Activated CD8-positive, alpha-beta memory T cell treated with anti-CD3 and anti-CD28 coated beads, Interleukin-2, amount 50 U/mL, for 24 hours (primary cell): ENCODE data around the gene SH3PXD2A.
"Not testable (repeated sequence)": the region's sequence is repeated elsewhere in the genome, so short reads cannot be mapped to it uniquely, and the experiment has no call there.

Experiments used
- DNase-seq: peaks from one replicate; pipeline ENCODE4 v3.0.0-alpha.2; 2020; ENCODE audit errors: extremely low read depth

Gene SH3PXD2A

GRCh38 chr10:103767756-103768155 lies 87.6 kb downstream of the SH3PXD2A start:
- DNase-seq = no peak

GRCh38 chr10:103766751-103767505 lies 88.4 kb downstream of the SH3PXD2A start:
- no peak for DNase-seq

- DNase-seq = no peak
Observed at GRCh38 chr10:103765981-103766380, 89.4 kb downstream of the SH3PXD2A start.

GRCh38 chr10:103765168-103765567 lies 90.2 kb downstream of the SH3PXD2A start:
- no peak for DNase-seq

- DNase-seq = no peak
Observed at GRCh38 chr10:103764296-103765088, 90.9 kb downstream of the SH3PXD2A start.

GRCh38 chr10:103763374-103764202 lies 91.8 kb downstream of the SH3PXD2A start:
- no peak for DNase-seq

- no peak for DNase-seq
Observed at GRCh38 chr10:103762916-103763315, 92.5 kb downstream of the SH3PXD2A start.

GRCh38 chr10:103762162-103762561 lies 93.2 kb downstream of the SH3PXD2A start:
- no peak for DNase-seq

- DNase-seq = no peak
Observed at GRCh38 chr10:103761075-103761920, 94.1 kb downstream of the SH3PXD2A start.

- DNase-seq = not testable (repeated sequence)
Observed at GRCh38 chr10:103760233-103760632, 95.1 kb downstream of the SH3PXD2A start.

- no peak for DNase-seq
Observed at GRCh38 chr10:103759100-103759781, 96.1 kb downstream of the SH3PXD2A start.

GRCh38 chr10:103758294-103758681 lies 97.1 kb downstream of the SH3PXD2A start:
- no peak for DNase-seq

GRCh38 chr10:103757531-103758293 lies 97.7 kb downstream of the SH3PXD2A start:
- no peak for DNase-seq

- DNase-seq = no peak
Observed at GRCh38 chr10:103756277-103756869, 99.0 kb downstream of the SH3PXD2A start.

- DNase-seq = no peak
Observed at GRCh38 chr10:103752680-103753248, 102.6 kb downstream of the SH3PXD2A start.

- no peak for DNase-seq
Observed at GRCh38 chr10:103751667-103752290, 103.6 kb downstream of the SH3PXD2A start.

- no peak for DNase-seq
Observed at GRCh38 chr10:103750836-103751235, 104.5 kb downstream of the SH3PXD2A start.

- no peak for DNase-seq
Observed at GRCh38 chr10:103749779-103750178, 105.6 kb downstream of the SH3PXD2A start.

GRCh38 chr10:103748020-103748419 lies 107.4 kb downstream of the SH3PXD2A start:
- DNase-seq = no peak
